ENCODE data around the gene SUGP1.

DNA sequence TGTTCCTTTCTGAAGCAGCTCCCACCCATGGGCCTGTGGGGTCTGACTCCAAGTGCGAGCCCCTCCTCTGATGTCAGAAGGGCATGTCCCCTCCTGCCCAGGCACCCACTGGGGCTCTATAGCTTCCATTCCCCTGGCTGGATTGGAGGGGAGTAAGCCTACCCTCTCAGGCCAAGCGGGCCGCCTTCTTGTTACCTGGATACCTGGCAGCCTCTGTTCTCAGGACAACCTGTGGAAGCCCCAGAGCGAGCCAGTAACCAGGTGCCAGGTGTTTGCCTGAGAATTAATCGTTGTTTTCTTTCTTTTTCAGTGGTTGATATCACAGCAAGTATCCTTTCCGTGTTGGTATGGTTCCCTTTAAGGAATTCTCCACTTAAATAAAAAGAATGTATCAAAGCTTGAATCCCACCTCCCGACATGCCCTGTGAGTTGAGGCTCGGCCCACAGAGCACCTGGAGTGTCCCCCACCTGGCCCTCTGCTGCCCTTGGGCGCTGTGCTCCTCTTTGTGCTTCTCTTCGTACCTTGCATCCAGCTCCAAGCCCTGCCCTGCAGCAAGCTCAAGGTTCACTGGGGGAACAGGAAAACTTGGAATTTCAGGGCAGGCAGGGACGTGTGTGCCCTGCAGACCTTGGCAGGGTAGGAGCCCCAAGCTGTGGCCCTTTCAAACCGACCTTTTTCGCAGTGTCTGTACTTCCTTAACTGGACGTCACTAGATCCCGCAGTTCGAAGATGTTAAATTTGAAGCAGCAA lies 15.3 kb upstream of the SUGP1 start:
- TF ChIP-seq, protein P1, sequence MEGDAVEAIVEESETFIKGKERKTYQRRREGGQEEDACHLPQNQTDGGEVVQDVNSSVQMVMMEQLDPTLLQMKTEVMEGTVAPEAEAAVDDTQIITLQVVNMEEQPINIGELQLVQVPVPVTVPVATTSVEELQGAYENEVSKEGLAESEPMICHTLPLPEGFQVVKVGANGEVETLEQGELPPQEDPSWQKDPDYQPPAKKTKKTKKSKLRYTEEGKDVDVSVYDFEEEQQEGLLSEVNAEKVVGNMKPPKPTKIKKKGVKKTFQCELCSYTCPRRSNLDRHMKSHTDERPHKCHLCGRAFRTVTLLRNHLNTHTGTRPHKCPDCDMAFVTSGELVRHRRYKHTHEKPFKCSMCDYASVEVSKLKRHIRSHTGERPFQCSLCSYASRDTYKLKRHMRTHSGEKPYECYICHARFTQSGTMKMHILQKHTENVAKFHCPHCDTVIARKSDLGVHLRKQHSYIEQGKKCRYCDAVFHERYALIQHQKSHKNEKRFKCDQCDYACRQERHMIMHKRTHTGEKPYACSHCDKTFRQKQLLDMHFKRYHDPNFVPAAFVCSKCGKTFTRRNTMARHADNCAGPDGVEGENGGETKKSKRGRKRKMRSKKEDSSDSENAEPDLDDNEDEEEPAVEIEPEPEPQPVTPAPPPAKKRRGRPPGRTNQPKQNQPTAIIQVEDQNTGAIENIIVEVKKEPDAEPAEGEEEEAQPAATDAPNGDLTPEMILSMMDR (IDR thresholded peaks at IDR 0.05), result no peak
- TF ChIP-seq POLR2A (IDR thresholded peaks at IDR 0.05), result no peak
